H1 (cell line): ENCODE data around the gene TGFBI. TPM values are rescaled to one million over a fixed set of nuclear protein-coding genes. Genes with fewer than 3 reads are reported as not detected.

ENCODE experiments used
- CTCF ChIP-seq, 3 experiments: IDR thresholded peaks; 1 replicate in 2 of 3; 2 replicates in 1 of 3; pipeline versions ENCODE4 v1.5.1 to v1.6.1; 2011; ENCODE audit warnings: low read length in 3 of 3, mild to moderate bottlenecking in 3 of 3, inconsistent platforms in 2 of 3, low read depth in 1 of 3, moderate library complexity in 1 of 3; ENCODE audit not compliant: insufficient read depth in 1 of 3; ENCODE audit errors: control extremely low read depth in 1 of 3
- KDM1A ChIP-seq: fragments of 200-600, 300-600 bp; sonication (generic); IDR thresholded peaks from 2 replicates; pipeline ENCODE4 v1.7.1; 2016; ENCODE audit warnings: mild to moderate bottlenecking, low read length, borderline replicate concordance
- RBBP5 ChIP-seq: IDR thresholded peaks from 2 replicates; pipeline ENCODE4 v1.7.1; 2012; ENCODE audit warnings: low read depth, mild to moderate bottlenecking, inconsistent platforms, low read length, moderate library complexity, borderline replicate concordance
- RXRA ChIP-seq: IDR thresholded peaks from 2 replicates; pipeline ENCODE4 v1.6.1; 2011; ENCODE audit warnings: low read depth, mild to moderate bottlenecking, low read length, moderate library complexity; ENCODE audit not compliant: insufficient read depth
- SP2 ChIP-seq: IDR thresholded peaks from 2 replicates; pipeline ENCODE4 v1.6.1; 2012; ENCODE audit warnings: mild to moderate bottlenecking, low read length, inconsistent platforms
- TBP ChIP-seq: IDR thresholded peaks from 2 replicates; pipeline ENCODE4 v1.6.1; 2011; ENCODE audit warnings: low read depth, low read length, improper control_type of control experiment
- TCF12 ChIP-seq: IDR thresholded peaks from 2 replicates; pipeline ENCODE4 v1.6.1; 2011; ENCODE audit warnings: low read depth, mild to moderate bottlenecking, low read length
- polyA plus RNA-seq, 7 experiments: library from polyadenylated mRNA; depleted of rRNA in 3 of 7; stranded (reverse) in 5 of 7; unstranded in 2 of 7; fragments of >200 nt in 5 of 7; fragments of 200-250 nt in 2 of 7; gene quantifications; 1 replicate in 5 of 7; 2 replicates in 1 of 7; 4 replicates in 1 of 7; pipeline versions ENCODE4 v1.2.1 to v1.2.3, GENCODE V29; 2011 to 2013; ENCODE audit warnings: missing spikeins in 2 of 7, mixed read lengths in 2 of 7
- total RNA-seq: library from RNA; stranded (reverse); fragmentation: NEBNext Ultra II Directional; extraction: Animal tissue kit (Norgen Biotek cat#: 25700); gene quantifications from 2 replicates; pipeline ENCODE4 v1.2.1, GENCODE V29; 2021
- TF ChIP-seq, protein P1 (sequence below): IDR thresholded peaks from 2 replicates; pipeline ENCODE4 v1.6.1; 2011; ENCODE audit warnings: low read length, improper control_type of control experiment

Gene TGFBI
- total and polyA plus RNA-seq, 2 of the 8 experiments (the other 6 are each of a cell fraction or from before 2014, with no cell fraction given): 6.0 to 8.5 TPM

- TF ChIP-seq CTCF (IDR thresholded peaks at IDR 0.05; ENCODE audit: control extremely low read depth in 1 of 3, insufficient read depth in 1 of 3, low read depth in 1 of 3, low read length in 3 of 3) (no peak), RXRA (no peak), SP2 (no peak), KDM1A (no peak), TCF12 (no peak), TBP (no peak), RBBP5 (no peak)
- TF ChIP-seq, protein P1, sequence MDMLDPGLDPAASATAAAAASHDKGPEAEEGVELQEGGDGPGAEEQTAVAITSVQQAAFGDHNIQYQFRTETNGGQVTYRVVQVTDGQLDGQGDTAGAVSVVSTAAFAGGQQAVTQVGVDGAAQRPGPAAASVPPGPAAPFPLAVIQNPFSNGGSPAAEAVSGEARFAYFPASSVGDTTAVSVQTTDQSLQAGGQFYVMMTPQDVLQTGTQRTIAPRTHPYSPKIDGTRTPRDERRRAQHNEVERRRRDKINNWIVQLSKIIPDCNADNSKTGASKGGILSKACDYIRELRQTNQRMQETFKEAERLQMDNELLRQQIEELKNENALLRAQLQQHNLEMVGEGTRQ: no peak
Measured at GRCh38 chr5:136076881-136077445, 48.2 kb downstream of the TGFBI start (continued).
